Erythroblast (primary cell): ENCODE measurements around the gene LNX2.

Source experiments
- GATA1 ChIP-seq: IDR thresholded peaks from 2 replicates; pipeline ENCODE4 v1.6.1; 2011; ENCODE audit warnings: low read depth, mild to moderate bottlenecking, control low read depth, low read length, moderate library complexity
- POLR2A ChIP-seq: IDR thresholded peaks from 2 replicates; pipeline ENCODE4 v1.6.1; 2011; ENCODE audit warnings: mild to moderate bottlenecking, low read length

DNA sequence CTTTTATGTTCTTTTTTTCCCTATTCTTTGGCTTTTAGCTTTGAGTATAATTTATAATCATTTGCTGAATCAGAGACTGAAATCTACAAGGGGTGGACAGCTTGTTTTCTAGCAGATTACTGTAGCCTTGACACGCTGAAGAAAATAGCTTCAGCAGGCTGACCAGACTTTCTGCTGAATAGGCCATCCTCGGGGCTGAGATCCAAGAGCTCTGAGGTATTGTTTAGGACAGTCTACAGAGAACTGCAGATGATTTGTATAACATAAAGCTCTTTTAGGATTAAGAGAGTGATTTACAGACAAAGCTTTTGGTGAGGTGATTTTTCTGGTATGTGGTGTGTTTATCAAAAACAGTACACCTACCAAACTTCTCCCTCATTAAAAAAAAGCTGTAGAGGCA, 18.2 kb upstream of the LNX2 start:
- no peak for TF ChIP-seq POLR2A
- TF ChIP-seq GATA1, result no peak
